NCI-H2227 (cell line): Measurements from ENCODE around the gene LALBA.
"Not testable (repeated sequence)": the region's sequence is repeated elsewhere in the genome, so short reads cannot be mapped to it uniquely, and the experiment has no call there.

Source experiments
- DNase-seq: peaks from one replicate; lab custom pipeline; 2025; ENCODE audit not compliant: unreplicated experiment; lab: John Stamatoyannopoulos, UW

Gene LALBA

DNA sequence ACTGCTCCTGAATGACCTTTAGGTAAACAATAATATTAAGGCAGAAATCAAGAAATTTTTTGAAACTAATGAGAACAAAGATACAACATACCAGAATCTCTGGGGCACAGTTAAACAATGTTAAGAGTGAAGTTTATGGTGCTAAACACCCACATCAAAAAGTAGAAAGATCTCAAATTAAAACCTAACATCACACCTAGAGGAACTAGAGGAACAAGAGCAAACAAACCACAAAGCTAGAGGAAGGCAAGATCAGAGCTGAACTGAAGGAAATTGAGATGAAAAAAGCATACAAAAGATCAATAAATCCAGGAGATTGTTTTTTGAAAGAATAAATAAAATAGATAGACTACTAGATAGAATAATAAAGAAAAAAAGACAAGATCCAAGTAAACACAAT lies 37.2 kb downstream of the LALBA start:
- DNase-seq: no peak

DNA sequence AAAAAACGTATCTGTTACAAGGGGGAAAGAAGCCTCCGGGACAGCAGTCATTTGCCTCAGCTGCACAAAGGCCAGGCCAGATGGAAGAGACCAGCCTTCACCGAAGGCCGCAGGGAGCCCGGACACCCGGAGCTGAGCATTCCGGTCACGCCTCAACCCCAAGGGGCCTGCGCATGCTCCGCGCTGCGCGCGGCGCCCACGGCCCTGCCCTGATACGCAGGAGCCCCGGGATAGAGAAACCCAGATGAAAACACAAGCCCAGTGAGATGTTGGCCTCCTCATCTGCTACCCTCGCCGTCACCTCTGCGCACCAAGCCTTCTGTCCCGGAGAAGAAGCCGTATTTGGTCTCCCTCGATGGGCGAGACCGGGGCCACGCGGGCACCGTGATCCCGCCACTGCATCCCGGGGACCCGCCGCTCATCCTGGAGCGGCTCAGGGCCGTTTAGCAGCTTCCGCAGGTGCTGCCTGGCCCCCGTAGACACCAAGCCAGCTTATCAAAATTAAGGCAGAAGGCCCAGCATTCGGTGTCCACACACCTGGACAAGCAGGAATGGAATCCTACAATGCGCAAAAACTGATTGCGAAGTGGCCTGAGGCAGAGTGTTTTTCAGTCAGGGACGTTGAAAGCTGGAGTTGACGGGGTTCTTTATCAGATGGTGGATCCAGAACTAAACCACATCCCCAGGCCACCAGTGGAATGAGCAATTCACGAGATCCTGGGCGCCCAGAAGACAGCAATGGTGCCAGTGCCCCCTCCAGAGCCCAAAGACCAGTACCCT lies 41.8 kb downstream of the LALBA start:
- DNase-seq: no peak

DNA sequence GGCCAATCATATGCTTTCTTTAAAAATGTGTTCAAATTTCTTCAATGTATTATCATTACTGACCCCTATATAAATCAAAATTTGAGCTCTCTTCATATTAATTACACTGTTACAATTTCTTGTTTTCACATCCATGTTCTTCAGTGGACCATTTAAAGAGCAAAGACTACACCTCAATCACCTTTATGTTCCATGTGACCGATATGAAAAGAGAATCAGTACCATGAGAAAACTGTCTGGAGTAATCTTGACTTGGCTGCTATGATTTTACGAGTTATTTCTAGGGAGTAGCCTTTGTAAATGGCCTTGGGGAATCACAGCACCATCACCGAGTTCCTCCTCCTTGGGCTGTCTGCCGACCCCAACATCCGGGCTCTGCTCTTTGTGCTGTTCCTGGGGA lies 44.5 kb downstream of the LALBA start, which contains the start of gene OR8S1:
Gene OR8S1 (plus strand): TSS at position 301 of the 400 bp plus-strand sequence. CDS start 0 bp downstream, at position 301.
- no peak for DNase-seq

DNA sequence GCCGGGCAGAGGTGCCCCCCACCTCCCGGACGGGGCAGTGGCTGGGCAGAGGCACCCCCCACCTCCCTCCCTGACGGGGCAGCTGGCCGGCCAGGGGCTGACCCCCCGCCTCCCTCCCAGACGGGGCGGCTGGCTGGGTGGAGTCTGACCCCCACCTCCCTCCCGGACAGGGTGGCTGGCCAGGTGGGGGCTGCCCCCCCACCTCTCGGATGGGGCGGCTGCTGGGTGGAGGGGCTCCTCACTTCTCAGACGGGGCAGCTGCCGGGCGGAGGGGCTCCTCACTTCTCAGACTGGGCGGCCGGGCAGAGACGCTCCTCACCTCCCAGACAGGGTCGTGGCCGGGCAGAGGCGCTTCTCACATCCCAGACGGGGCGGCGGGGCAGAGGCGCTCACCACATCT lies 49.5 kb downstream of the LALBA start:
- DNase-seq: not testable (repeated sequence)
